Muscle of leg (tissue), 11 donors: ENCODE measurements around the gene ATRNL1. TPM values are rescaled to one million over a fixed set of nuclear protein-coding genes. Genes with fewer than 3 reads are reported as not detected.
"Not testable (repeated sequence)": the region's sequence is repeated elsewhere in the genome, so short reads cannot be mapped to it uniquely, and the experiment has no call there.

Experiments used
- DNase-seq: peaks from one replicate; pipeline ENCODE4 v3.0.0; 2013
- H3K27ac ChIP-seq: one replicate; pipeline ENCODE4 v1.5.1; 2013; ENCODE audit warnings: mild to moderate bottlenecking, low read length, control low read depth
- H3K27me3 ChIP-seq: one replicate; pipeline ENCODE4 v1.6.1; 2013; ENCODE audit warnings: low read length; ENCODE audit not compliant: control insufficient read depth, insufficient read depth
- H3K36me3 ChIP-seq: one replicate; pipeline ENCODE4 v1.6.1; 2013; ENCODE audit warnings: low read length; ENCODE audit not compliant: control insufficient read depth, insufficient read depth
- H3K4me1 ChIP-seq: one replicate; pipeline ENCODE4 v1.6.1; 2013; ENCODE audit warnings: low read length; ENCODE audit not compliant: control insufficient read depth, insufficient read depth
- H3K4me3 ChIP-seq: one replicate; pipeline ENCODE4 v1.5.1; 2013; ENCODE audit warnings: low read length, control low read depth
- H3K9me3 ChIP-seq: replicated peaks from 2 replicates; pipeline ENCODE4 v1.6.1; 2013; ENCODE audit warnings: low read depth, low read length; ENCODE audit not compliant: control insufficient read depth
- WGBS: methylation state at CpG from one replicate; pipeline ENCODE4 v1.1.5; 2013; ENCODE audit warnings: missing lambda C conversion rate; ENCODE audit not compliant: insufficient coverage; 5-methylcytosine and 5-hydroxymethylcytosine counted together
- polyA plus RNA-seq, 8 donors: library from polyadenylated mRNA; unstranded; fragments of 120-200 nt; gene quantifications; one replicate each; pipeline versions ENCODE4 v1.2.1 to v1.2.3, GENCODE V29; 2013; ENCODE audit warnings: inconsistent platforms in 1 of 8, low replicate concordance in 1 of 8; ENCODE audit not compliant: insufficient read length in 8 of 8, insufficient read depth in 1 of 8
- total RNA-seq: library from RNA; stranded (reverse); fragments of 120-200 nt; gene quantifications from one replicate; pipeline ENCODE4 v1.2.4, GENCODE V29; 2013

The ATRNL1 gene
- total and polyA plus RNA-seq, 9 donors = 0.42 to 7.1 (median 0.92) TPM

DNA sequence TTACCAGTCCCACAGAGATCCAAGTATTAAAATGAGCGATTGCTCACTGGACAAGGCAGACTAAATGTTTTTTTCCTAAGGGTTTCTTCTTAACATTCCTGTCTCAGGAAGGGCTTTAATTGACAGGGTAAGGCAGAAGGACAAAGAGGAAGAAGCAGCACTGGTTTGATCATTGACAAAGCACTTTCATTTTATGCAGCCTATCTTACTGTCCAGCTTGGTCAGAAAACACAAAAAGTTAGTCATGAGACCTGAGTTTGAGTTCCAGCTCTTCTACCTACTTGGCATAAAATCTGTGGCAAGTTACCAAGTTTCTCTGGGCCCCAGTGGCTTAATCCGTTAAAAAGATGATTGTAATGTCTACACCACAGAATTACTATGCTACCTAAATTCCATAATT lies 721.4 kb downstream of the ATRNL1 start:
- Histone ChIP-seq H3K4me3 (no peak overlapping the region), H3K4me1 (no peaks in the 10 kb centered on the region), H3K36me3 (no peaks in the 10 kb centered on the region), H3K9me3 (no peaks in the 10 kb centered on the region), H3K27me3 (no peaks in the 10 kb centered on the region), H3K27ac (no peak overlapping the region)
- WGBS = no CpG with 5 or more reads among the region's 2 CpGs
- DNase-seq = no peak

DNA sequence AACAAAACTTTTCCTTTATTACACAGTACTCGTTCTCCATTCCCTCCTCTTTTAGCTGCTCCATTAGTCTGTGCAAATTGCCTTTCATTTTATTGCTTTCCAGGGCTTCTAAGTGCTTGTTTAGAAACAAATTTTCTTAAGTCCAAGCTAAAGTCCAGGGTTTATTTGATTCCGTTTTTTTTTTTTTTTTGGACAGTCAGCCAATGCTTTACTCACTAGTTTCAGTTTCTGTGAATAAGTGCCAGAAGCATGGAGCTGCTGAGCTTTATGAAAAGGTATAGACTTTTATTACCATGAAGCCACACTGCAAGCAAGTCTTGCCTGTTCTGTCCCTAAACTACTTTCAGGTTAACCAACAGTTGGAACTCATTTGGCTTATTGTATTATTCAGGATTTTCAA lies 724.8 kb downstream of the ATRNL1 start:
- Histone ChIP-seq H3K27me3 (no peaks in the 10 kb centered on the region), H3K4me3 (no peak overlapping the region), H3K9me3 (no peaks in the 10 kb centered on the region), H3K27ac (no peak overlapping the region), H3K36me3 (no peaks in the 10 kb centered on the region), H3K4me1 (no peaks in the 10 kb centered on the region)
- DNase-seq = peak; percentile 80
- 0% methylated on average over 1 of the region's 2 CpGs for WGBS

DNA sequence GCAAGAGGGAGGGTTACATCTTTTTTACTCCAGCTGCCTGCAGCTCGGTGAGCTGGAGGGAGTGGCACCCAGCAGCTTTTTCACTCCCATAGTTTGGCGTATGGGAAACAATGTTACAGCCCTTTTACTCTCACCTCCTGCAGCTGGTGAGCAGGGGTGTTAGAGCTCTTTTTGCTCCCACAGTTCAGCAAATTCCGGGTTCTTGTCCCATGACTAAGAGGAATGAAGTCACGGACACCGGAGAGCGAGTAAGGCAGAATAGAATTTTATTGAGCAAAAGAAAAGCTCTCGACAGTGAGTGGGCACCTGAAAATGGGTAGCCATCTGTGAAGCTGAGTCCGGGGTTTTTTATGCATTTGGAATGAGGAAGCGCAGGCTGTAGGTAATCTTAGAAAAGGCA lies 733.2 kb downstream of the ATRNL1 start:
- Histone ChIP-seq H3K27ac (no peak overlapping the region), H3K9me3 (no peaks in the 10 kb centered on the region), H3K36me3 (no peaks in the 10 kb centered on the region), H3K4me3 (no peak overlapping the region), H3K27me3 (no peaks in the 10 kb centered on the region), H3K4me1 (peaks cover 4% of the 10 kb centered on the region)
- no peak for DNase-seq
- WGBS = 92% methylated on average over 7 of the region's 9 CpGs

DNA sequence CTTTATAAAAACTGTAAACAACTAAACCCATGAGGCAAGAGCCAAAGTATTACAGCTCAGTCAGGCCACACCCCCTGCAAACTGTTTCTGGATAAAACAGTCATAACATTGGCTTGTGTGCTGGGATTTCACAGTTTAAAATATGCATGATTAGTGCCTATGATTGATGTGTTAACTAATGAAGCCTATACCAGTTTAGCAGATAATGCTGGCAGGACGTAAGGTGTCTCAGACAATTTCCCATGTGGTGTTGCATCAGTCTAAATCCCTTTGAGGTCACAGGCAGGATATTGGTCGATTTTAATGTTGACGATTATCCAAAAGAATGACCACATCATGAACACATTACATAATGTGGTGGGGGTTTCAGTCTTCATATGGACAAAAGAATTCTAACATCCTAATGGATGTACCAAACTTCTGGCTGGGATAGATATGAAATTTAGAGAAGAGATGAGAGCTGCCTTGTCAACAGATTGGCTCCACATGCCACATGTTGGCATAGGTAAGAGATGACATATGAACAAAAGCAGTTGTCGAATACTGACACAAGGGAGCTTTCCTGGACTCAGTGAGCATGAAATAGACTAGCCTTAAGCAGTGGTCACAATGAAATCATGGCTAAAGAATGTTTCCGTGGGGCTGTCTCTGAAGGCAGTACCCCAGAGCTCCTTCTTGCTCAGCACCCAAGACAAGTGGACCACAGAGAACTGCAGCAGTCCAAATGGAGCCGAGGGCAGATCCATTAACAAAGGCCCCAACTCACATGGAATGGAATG lies 734.3 kb downstream of the ATRNL1 start:
- peak; percentile 69 for DNase-seq
- peak overlapping the region; percentile 29 for H3K27ac ChIP-seq
- H3K27me3 ChIP-seq = no peaks in the 10 kb centered on the region
- no peaks in the 10 kb centered on the region for H3K9me3 ChIP-seq
- H3K36me3 ChIP-seq = no peaks in the 10 kb centered on the region
- peaks cover 4% of the 10 kb centered on the region for H3K4me1 ChIP-seq
- no peak overlapping the region for H3K4me3 ChIP-seq
- 82% methylated on average over 3 of the region's 6 CpGs for WGBS

DNA sequence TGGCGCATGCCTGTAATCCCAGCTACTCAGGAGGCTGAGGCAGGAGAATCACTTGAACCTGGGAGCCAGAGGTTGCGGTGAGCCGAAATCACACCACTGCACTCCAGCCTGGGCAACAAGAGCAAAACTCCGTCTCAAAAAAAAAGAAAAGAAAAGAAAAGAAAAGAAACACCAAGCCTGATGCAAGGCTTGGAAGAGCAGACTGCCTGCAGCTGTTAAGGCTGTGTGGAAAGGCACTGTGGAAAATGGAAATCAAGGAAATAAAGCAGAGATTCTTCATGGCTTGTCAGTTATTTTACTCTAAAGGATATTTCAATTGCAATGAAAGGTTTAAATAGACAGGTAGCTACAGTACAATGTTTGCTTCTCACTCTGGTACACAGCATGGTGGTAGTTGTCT lies 735.0 kb downstream of the ATRNL1 start:
- not testable (repeated sequence) for H3K27ac ChIP-seq, H3K4me1 ChIP-seq, H3K4me3 ChIP-seq, H3K36me3 ChIP-seq, H3K9me3 ChIP-seq, H3K27me3 ChIP-seq
- WGBS = no CpG with 5 or more reads among the region's 4 CpGs
- DNase-seq = peak; percentile 53

DNA sequence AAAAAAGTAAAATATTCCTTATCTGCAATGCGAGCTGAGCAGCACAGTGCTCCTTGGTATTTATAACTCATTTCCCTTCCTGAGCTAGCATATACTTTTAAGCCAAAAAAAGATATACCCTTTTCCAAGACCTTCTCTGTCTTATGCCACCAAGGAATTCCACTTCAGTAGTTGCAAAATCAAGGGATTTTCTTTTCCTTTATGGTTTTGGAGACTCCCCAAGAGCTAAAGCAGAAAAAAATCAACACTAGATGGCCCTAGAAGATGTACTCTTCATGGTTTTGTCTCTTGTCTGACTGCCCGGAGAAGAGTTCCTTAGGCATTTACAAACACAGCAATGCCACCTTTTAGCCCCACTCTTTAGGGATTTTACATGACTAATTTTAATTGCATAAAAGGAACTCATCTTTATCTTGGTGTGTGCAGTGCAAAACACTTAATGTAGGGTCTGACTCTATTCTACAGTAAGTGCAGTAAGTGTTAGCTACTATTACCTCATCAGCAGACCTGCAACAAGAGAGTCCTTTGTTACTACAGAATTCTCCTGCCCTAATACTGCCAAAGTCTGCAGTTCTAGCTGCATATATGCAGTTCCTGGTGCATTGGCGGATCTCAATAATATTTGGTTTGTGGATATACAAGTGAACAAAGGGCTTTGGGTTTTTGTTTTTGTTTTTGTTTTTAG lies 736.5 kb downstream of the ATRNL1 start:
- WGBS = no CpG with 5 or more reads among the region's 3 CpGs
- Histone ChIP-seq H3K9me3 (no peaks in the 10 kb centered on the region), H3K4me1 (peaks cover 4% of the 10 kb centered on the region), H3K27ac (no peak overlapping the region), H3K27me3 (no peaks in the 10 kb centered on the region), H3K4me3 (no peak overlapping the region), H3K36me3 (no peaks in the 10 kb centered on the region)
- DNase-seq = peak; percentile 88

DNA sequence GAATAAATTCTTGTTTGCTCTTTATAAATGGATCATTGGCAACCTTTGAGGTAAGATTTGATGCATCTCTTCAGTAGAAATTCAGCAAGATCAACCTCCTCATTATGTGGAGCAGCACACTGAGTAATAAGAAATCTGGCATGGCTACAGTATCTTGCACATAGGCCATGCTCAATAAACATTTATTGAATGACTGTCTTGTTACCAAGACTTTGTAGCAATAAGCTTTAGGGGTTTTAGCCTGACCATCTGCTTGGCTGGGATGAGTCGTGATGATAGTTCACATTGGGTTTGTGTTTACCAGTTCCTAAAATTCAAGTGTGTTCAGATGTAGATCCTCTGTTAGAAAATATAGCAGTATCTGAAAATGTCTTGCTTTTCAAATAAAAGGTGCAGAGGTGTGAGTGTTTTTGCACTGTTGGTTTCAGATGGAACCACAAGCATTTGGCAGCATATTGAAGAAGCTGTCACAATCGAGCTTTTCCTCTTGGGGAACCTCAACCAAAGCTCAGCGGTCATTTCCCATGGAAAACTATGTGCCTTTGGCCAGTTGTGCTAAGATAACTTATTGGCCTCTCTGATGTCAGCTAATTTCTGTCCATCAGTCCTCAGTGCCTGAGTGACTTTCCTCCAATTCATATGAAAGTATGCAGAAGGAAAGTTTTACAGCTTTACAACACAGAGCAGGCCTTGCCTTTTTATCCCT lies 737.3 kb downstream of the ATRNL1 start:
- Histone ChIP-seq H3K4me3 (no peak overlapping the region), H3K27me3 (no peaks in the 10 kb centered on the region), H3K9me3 (no peaks in the 10 kb centered on the region), H3K4me1 (peaks cover 4% of the 10 kb centered on the region), H3K27ac (no peak overlapping the region), H3K36me3 (no peaks in the 10 kb centered on the region)
- DNase-seq = peak; percentile 79
- 21% methylated on average over 3 of the region's 3 CpGs for WGBS

DNA sequence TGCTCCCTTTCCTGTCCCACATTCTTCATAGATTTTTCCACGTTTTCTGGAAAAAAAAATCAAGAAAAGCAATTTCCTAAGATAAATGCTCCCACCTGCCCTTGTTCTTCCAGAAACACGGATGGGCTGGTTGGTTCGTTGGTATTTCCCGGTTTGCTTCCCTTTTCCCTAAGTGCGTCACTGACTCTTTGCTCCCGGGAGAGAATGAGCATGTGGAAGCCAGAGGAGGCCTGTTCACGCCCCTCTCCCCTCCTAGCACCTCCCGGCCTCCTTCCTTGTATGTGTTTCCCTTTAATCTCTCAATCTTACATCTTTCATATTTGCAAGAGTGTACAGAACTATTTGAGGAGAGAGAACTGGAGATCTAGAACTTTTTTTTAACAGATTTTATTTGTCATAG lies 737.9 kb downstream of the ATRNL1 start:
- H3K9me3 ChIP-seq = no peaks in the 10 kb centered on the region
- no peaks in the 10 kb centered on the region for H3K36me3 ChIP-seq
- peaks cover 4% of the 10 kb centered on the region for H3K4me1 ChIP-seq
- WGBS = 14% methylated on average over 5 of the region's 8 CpGs
- H3K4me3 ChIP-seq = no peak overlapping the region
- no peaks in the 10 kb centered on the region for H3K27me3 ChIP-seq
- DNase-seq = no peak
- H3K27ac ChIP-seq = peak overlapping the region; percentile 29

DNA sequence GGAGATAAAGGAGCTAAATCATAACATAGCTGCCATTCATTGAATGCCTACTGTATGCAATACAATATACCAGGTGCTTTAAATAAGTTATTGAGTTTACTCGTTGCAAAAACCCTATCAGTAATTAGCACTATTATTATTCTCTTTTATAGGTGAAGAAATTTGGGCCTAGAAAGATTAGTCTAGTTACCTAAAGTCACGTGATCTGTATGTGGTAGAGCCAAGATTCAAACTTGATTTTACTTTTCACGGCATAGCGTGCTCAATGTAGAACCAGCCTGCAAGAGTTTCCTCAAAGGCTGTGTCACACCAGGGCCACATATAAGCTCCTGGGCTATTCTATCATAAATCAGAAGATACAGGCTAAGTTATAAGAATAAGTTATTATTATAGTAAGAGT lies 740.0 kb downstream of the ATRNL1 start:
- WGBS = no CpG with 5 or more reads among the region's 4 CpGs
- Histone ChIP-seq H3K36me3 (no peaks in the 10 kb centered on the region), H3K4me3 (no peak overlapping the region), H3K27ac (no peak overlapping the region), H3K4me1 (peaks cover 4% of the 10 kb centered on the region), H3K9me3 (no peaks in the 10 kb centered on the region), H3K27me3 (no peaks in the 10 kb centered on the region)
- DNase-seq = no peak

DNA sequence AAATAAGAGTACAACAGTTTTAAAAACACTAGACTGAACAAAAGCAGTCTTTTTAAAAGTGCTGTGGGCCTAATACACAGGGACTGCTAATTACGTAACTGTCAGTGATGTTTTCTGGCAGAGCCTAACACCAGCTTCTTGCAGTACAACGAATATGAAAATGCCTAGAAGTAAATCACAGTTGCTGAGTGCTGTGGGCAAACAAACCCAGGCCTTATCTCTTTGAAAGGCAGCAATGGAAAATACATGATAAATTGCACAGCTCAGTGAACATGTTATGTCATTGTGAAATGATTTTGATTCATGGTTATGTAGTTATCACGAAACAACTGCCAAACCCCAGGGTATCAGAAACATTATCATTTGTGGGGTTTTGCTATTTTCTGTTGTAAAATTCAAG lies 751.4 kb downstream of the ATRNL1 start:
- H3K4me1 ChIP-seq = no peaks in the 10 kb centered on the region
- no peaks in the 10 kb centered on the region for H3K36me3 ChIP-seq
- no peak overlapping the region for H3K4me3 ChIP-seq
- DNase-seq = peak; percentile 32
- no peaks in the 10 kb centered on the region for H3K27me3 ChIP-seq
- H3K9me3 ChIP-seq = no peaks in the 10 kb centered on the region
- H3K27ac ChIP-seq = no peak overlapping the region
- 56% methylated on average over 2 of the region's 3 CpGs for WGBS
